Right atrium auricular region (tissue), 2 donors: Measurements from ENCODE around the gene CYP2W1. TPM values are rescaled to one million over a fixed set of nuclear protein-coding genes. Genes with fewer than 3 reads are reported as not detected.

Source experiments
- DNase-seq: peaks from one replicate; pipeline ENCODE4 v3.0.0-alpha.2; 2019; ENCODE audit warnings: low spot score
- H3K27ac ChIP-seq, 2 donors: fragments of 200-600 bp; sonication (generic); 1 replicate in 1 of 2; 2 replicates in 1 of 2; pipeline ENCODE4 v1.5.1; 2016 to 2019
- H3K27me3 ChIP-seq, 2 donors: fragments of 200-600 bp; sonication (generic); one replicate each; pipeline versions ENCODE4 v1.5.1 to v1.6.0; 2017 to 2019
- H3K36me3 ChIP-seq: fragments of 200-600 bp; sonication (generic); one replicate; pipeline ENCODE4 v1.5.1; 2016
- H3K4me1 ChIP-seq, 2 donors: fragments of 200-600 bp; sonication (generic); one replicate each; pipeline versions ENCODE4 v1.5.1 to v1.6.0; 2017 to 2019
- H3K4me3 ChIP-seq, 2 donors: fragments of 200-600 bp; sonication (generic); 1 replicate in 1 of 2; 2 replicates in 1 of 2; pipeline ENCODE4 v1.5.1; 2017 to 2019; ENCODE audit warnings: mild to moderate bottlenecking in 1 of 2, moderate library complexity in 1 of 2
- H3K9me3 ChIP-seq, 2 donors: fragments of 200-600 bp; sonication (generic); one replicate each; pipeline ENCODE4 v1.5.1; 2019
- total RNA-seq, 2 donors: library from RNA; depleted of rRNA; stranded (reverse); fragments of >200 nt; gene quantifications; one replicate each; pipeline ENCODE4 v1.1.0, GENCODE V29; 2016
- TF ChIP-seq, protein P1 (sequence below), 2 donors: fragments of 200-600 bp; sonication (generic); IDR thresholded peaks; one replicate each; pipeline ENCODE4 v1.5.1; 2019; ENCODE audit warnings: antibody characterized with exemption in 2 of 2

The CYP2W1 gene
- total RNA-seq, 2 donors from 2014 or later: not detected

DNA sequence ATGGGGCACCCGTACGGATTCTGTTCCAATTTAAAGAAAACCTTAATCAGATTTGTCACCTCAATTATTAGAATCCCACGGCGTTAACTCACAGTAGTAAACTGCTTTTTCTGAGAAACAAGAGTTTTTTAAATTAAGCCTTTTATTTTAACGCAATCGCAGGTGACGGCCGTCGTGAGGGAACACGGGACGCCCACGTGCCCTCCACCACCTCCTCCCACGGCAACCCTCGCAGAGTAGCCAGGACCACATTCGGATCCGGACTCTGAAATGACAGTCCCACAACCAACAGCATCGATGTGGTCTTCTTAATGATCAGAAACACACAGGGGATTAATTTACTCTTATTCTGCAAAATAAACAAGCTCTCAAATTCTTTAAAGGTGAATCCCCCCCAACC is 39.4 kb downstream of the CYP2W1 start:
- H3K27me3 ChIP-seq: no peaks in the 10 kb centered on the region
- DNase-seq: no peak
- no peak overlapping the region for H3K4me3 ChIP-seq
- H3K4me1 ChIP-seq: peaks cover 0 to 9% of the 10 kb centered on the region in 2 donors
- no peak overlapping the region for H3K27ac ChIP-seq
- H3K9me3 ChIP-seq: no peaks in the 10 kb centered on the region
- TF ChIP-seq, protein P1, sequence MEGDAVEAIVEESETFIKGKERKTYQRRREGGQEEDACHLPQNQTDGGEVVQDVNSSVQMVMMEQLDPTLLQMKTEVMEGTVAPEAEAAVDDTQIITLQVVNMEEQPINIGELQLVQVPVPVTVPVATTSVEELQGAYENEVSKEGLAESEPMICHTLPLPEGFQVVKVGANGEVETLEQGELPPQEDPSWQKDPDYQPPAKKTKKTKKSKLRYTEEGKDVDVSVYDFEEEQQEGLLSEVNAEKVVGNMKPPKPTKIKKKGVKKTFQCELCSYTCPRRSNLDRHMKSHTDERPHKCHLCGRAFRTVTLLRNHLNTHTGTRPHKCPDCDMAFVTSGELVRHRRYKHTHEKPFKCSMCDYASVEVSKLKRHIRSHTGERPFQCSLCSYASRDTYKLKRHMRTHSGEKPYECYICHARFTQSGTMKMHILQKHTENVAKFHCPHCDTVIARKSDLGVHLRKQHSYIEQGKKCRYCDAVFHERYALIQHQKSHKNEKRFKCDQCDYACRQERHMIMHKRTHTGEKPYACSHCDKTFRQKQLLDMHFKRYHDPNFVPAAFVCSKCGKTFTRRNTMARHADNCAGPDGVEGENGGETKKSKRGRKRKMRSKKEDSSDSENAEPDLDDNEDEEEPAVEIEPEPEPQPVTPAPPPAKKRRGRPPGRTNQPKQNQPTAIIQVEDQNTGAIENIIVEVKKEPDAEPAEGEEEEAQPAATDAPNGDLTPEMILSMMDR (IDR thresholded peaks at IDR 0.05): no peak
- H3K36me3 ChIP-seq: peaks cover 6% of the 10 kb centered on the region

DNA sequence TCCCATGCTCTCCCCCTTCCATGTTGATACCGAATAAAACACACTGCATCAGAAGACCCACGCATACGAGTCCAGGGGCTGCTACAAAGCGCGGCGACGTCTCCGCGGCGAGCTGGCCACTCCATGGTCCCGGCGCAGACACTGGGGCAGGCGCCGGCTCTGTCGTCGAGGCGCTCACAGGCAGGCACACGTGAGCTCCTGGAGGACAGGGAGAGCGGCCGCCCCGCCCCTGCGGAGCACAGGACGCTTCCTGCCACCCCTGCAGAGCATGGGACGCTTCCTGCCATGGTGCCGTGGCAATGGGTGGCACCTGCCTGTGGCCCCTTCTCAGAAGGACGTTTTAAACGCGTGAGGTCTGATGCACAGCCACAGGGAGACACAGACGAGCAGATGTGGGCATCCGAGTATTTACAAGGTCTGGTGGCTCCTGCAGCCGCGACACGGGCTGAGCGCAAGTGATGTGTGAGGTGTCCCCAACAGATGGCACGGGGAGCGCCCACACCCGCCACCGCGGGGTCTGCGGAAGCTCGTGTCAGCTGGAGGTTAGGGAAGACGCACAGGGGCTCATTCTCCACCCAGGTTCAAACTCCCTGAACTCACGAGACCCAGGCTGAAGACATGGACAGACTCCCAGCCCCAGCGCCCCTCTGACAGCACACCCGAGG is 40.0 kb downstream of the CYP2W1 start:
- Histone ChIP-seq H3K4me1 (peaks cover 0 to 12% of the 10 kb centered on the region in 2 donors), H3K27me3 (no peaks in the 10 kb centered on the region), H3K36me3 (peaks cover 6% of the 10 kb centered on the region), H3K27ac (no peak overlapping the region), H3K4me3 (no peak overlapping the region), H3K9me3 (no peaks in the 10 kb centered on the region)
- TF ChIP-seq, protein P1 (IDR thresholded peaks at IDR 0.05): no peak
- no peak for DNase-seq

DNA sequence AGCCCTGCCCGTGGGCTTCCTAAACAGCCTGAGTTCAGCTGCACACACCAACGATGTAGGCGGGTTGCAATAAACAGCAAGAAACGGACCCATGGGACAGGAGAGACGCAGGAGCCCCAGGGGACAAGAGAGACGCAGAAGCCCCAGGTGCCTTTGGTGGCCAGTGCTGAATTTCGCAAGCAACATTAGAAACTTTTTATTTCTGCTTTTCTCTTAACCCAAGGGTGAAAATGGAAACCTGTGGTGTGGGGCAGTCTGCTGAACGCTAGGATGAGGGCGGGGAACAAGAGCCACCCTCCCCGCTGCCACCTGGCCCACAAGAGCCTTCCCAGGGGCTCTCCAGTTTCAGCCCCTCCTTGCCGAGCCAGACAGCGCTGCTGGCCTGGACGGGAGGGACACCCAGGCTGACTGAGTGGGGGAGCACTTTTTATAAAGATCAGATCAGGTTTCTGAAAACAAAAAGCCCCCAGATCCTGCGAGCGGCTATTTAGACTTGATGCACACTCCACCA is 41.4 kb downstream of the CYP2W1 start:
- H3K27me3 ChIP-seq: no peaks in the 10 kb centered on the region
- no peaks in the 10 kb centered on the region for H3K9me3 ChIP-seq
- H3K27ac ChIP-seq: no peak overlapping the region
- TF ChIP-seq, protein P1 (IDR thresholded peaks at IDR 0.05): no peak
- H3K4me1 ChIP-seq: peaks cover 0 to 23% of the 10 kb centered on the region in 2 donors
- H3K36me3 ChIP-seq: peaks cover 6% of the 10 kb centered on the region
- DNase-seq: no peak
- no peak overlapping the region for H3K4me3 ChIP-seq

DNA sequence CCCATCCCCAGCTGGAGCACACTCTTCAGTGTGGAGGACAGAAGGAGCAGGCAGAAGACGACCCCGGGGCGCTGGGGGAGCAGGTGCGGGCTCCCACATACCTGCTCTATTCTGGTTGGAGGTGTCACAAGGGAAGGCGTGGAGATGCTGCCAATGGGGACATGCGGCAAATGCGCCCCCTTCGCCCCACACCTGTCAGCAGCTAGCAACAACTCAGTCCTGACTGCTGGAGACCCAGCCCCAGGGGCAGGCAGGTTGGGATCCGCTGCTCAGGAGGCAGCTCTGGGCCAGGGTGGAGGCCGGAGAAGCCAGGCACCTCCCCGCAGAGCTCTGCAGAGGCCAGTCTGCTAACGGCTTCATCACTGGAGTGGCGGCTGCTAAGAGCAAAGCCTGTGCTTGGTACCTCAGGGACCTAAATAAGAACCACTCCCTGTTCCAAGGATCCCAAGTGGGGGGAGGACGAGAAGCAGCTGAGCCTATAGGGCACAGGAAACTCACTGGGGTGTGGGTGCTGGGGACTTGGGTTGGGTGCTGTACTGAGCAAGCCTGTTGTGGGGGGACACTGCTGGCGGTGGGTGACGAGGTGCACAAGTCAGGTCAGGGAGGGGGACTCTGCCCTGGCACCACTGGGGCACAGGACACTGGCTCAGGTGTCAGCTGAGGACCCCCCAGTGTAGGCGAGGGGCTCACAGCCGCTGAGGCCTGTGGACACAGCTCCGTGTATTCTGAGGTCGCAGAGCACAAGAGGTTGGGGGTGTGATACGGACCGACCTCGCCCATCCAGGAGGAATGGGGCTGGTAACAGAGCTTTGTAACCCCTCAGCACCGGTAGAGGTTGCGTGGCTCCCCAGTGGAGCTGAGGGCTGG is 42.1 kb downstream of the CYP2W1 start:
- peaks cover 0 to 25% of the 10 kb centered on the region in 2 donors for H3K4me1 ChIP-seq
- no peak for DNase-seq

DNA sequence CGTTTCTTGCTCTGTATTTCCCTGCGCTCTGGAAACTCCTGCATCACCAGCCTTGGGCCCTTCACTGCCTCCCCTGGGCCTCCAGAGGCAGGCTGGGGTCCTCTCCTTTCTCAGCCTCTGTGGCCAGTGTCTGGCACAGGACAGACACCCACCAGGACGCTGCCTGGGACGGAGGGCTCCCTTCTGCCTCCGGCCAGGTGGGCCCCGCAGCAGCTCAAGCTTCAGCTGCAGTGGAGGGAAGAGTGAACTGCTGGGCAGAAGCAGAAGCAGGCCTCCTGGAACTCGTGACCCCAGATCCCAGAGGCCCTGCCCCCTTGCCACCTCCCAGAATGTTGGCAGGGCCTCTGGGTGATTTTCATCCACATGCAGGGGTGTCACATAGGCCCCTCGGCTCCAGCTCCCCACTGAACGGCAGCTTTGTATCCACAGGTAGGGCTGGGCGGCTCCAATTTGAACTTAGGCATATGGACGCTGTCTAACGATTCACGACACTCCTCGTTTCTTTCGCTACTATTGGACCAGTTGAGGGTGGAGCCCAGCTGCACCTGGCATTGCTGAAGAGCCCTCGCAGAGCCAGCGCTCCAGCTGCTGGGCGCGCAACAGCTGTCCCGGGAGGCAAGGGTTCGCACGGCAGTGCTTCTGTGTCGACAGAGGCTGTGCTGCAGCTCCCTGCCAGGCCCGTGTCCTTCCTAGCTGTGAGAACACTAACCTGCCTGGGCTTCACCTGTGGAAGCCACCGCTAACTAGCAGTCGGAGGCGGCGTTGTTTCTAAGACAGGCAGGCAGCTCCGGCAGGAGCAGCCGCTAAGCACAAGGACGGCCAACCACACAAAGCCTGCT is 43.0 kb downstream of the CYP2W1 start:
- Histone ChIP-seq H3K27me3 (no peaks in the 10 kb centered on the region), H3K9me3 (no peaks in the 10 kb centered on the region), H3K4me3 (no peak overlapping the region), H3K36me3 (peaks cover 6% of the 10 kb centered on the region), H3K27ac (no peak overlapping the region), H3K4me1 (peaks cover 0 to 25% of the 10 kb centered on the region in 2 donors)
- TF ChIP-seq, protein P1 (IDR thresholded peaks at IDR 0.05): no peak
- no peak for DNase-seq

More for the DNA sequence above, 42.1 kb downstream of the CYP2W1 start:
- H3K27me3 ChIP-seq: no peaks in the 10 kb centered on the region
- peaks cover 6% of the 10 kb centered on the region for H3K36me3 ChIP-seq
- H3K9me3 ChIP-seq: no peaks in the 10 kb centered on the region
- TF ChIP-seq, protein P1 (IDR thresholded peaks at IDR 0.05): no peak
- H3K27ac ChIP-seq: no peak overlapping the region
- no peak overlapping the region for H3K4me3 ChIP-seq
